ENCODE results near the gene MPC1.

- TF ChIP-seq, protein P1, sequence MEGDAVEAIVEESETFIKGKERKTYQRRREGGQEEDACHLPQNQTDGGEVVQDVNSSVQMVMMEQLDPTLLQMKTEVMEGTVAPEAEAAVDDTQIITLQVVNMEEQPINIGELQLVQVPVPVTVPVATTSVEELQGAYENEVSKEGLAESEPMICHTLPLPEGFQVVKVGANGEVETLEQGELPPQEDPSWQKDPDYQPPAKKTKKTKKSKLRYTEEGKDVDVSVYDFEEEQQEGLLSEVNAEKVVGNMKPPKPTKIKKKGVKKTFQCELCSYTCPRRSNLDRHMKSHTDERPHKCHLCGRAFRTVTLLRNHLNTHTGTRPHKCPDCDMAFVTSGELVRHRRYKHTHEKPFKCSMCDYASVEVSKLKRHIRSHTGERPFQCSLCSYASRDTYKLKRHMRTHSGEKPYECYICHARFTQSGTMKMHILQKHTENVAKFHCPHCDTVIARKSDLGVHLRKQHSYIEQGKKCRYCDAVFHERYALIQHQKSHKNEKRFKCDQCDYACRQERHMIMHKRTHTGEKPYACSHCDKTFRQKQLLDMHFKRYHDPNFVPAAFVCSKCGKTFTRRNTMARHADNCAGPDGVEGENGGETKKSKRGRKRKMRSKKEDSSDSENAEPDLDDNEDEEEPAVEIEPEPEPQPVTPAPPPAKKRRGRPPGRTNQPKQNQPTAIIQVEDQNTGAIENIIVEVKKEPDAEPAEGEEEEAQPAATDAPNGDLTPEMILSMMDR (IDR thresholded peaks at IDR 0.05; ENCODE audit: poor library complexity, severe bottlenecking), result no peak
- TF ChIP-seq POLR2AphosphoS5 (IDR thresholded peaks at IDR 0.05), result no peak
- no peak for TF ChIP-seq SMC3 (conservative IDR thresholded peaks at IDR 0.05; ENCODE audit: poor library complexity)
- TF ChIP-seq RAD21 (conservative IDR thresholded peaks at IDR 0.05), result no peak
- no peak for TF ChIP-seq MXI1 (conservative IDR thresholded peaks at IDR 0.05; ENCODE audit: poor library complexity, severe bottlenecking)
- no peak for TF ChIP-seq TAF1 (IDR thresholded peaks at IDR 0.05; ENCODE audit: low read depth)
Observed at GRCh38 chr6:166394036-166394892, 11.5 kb upstream of the MPC1 start.
